ENCODE data around the gene POLQ. TPM values are rescaled to one million over a fixed set of nuclear protein-coding genes. Genes with fewer than 3 reads are reported as not detected.

POLQ gene
- total and polyA plus RNA-seq, 9 of the 15 experiments (the other 6 are each of a cell fraction or from before 2014, with no cell fraction given): 1.5 to 19.0 (median 8.8) TPM

DNA sequence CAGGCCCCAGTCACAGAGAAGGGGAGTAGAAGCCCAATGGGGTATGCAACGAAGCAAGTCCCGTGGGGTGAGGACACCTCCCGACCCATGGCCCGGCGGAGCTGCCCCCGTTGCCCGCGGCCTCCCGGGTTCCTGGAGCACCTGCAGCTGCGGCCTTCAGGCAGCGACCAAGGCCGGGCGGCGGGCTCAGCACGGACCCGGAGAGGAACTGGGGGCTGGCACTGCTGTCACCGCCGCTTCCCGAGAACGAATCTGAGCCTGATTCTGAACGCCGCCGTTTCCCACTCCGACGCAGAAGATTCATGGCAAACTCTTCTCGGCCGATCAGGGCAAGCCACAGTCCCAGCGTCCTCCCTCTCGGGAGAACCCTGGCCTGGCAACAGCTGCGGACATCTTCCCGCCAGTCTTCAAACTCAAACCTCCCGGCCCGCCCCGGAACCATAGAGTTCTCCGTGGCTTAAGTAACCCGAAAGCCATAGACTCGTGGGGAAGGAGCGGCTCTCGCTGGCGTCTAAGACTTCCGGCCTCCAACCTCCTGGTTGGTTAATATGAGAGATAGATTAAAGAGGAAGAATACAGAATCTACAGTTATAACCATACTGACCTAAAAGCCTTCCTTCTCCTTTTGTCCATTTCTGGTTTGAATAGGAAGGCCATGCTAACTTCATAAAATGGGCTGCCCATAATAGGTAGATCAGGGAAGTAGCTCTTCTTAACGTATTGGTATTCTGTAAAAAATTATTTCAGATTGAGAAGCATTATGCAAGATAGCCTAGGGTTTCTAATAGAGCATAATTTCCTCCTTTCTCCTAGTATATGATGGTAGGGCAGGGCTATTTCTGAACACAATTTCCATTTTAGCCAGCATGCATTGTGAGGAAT lies at the start of gene POLQ (continued):
- TF ChIP-seq ZNF143 (CRISPR knock-in tag; IDR thresholded peaks at IDR 0.05) (no peak), ATF7 (IDR thresholded peaks at IDR 0.05) (peak; percentile 34; the same call in 1 of the 2 replicates), CREB5 (CRISPR knock-in tag; IDR thresholded peaks at IDR 0.05) (no peak), ZNF311 (CRISPR knock-in tag; IDR thresholded peaks at IDR 0.05) (no peak), TAF7 (tag; IDR thresholded peaks at IDR 0.05) (0 out of 2 replicates have a peak, but pooled peaks have one; percentile 6), ETV1 (tag; conservative IDR thresholded peaks at IDR 0.05; ENCODE audit: low read depth) (peak; percentile 71), L3MBTL2 (IDR thresholded peaks at IDR 0.05) (peak; percentile 36; the same call in 1 of the 2 replicates), HMG20B (CRISPR knock-in tag; IDR thresholded peaks at IDR 0.05) (no peak), POLR2A (conservative IDR thresholded peaks at IDR 0.05) (peak; percentile 82), EHMT2 (IDR thresholded peaks at IDR 0.05) (peak; percentile 22; the same call in 1 of the 2 replicates), PRPF4 (IDR thresholded peaks at IDR 0.05; ENCODE audit: insufficient read depth, low read depth, low read length, poor library complexity, severe bottlenecking) (no peak), E2F8 (IDR thresholded peaks at IDR 0.05; ENCODE audit: low read depth, partially characterized antibody) (peak; percentile 91)
- TF ChIP-seq, protein P1, sequence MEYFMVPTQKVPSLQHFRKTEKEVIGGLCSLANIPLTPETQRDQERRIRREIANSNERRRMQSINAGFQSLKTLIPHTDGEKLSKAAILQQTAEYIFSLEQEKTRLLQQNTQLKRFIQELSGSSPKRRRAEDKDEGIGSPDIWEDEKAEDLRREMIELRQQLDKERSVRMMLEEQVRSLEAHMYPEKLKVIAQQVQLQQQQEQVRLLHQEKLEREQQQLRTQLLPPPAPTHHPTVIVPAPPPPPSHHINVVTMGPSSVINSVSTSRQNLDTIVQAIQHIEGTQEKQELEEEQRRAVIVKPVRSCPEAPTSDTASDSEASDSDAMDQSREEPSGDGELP (CRISPR knock-in tag; IDR thresholded peaks at IDR 0.05; ENCODE audit: borderline replicate concordance): peak; percentile 95
- TF ChIP-seq, protein P2, sequence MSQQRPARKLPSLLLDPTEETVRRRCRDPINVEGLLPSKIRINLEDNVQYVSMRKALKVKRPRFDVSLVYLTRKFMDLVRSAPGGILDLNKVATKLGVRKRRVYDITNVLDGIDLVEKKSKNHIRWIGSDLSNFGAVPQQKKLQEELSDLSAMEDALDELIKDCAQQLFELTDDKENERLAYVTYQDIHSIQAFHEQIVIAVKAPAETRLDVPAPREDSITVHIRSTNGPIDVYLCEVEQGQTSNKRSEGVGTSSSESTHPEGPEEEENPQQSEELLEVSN (IDR thresholded peaks at IDR 0.05; ENCODE audit: borderline replicate concordance in 1 of 2, extremely low read depth in 1 of 2, insufficient read depth in 1 of 2, insufficient read length in 1 of 2, low read depth in 1 of 2, low read length in 1 of 2, poor library complexity in 1 of 2, severe bottlenecking in 1 of 2): peak in 1 of 2 experiments; percentile 21
- TF ChIP-seq, protein P3, sequence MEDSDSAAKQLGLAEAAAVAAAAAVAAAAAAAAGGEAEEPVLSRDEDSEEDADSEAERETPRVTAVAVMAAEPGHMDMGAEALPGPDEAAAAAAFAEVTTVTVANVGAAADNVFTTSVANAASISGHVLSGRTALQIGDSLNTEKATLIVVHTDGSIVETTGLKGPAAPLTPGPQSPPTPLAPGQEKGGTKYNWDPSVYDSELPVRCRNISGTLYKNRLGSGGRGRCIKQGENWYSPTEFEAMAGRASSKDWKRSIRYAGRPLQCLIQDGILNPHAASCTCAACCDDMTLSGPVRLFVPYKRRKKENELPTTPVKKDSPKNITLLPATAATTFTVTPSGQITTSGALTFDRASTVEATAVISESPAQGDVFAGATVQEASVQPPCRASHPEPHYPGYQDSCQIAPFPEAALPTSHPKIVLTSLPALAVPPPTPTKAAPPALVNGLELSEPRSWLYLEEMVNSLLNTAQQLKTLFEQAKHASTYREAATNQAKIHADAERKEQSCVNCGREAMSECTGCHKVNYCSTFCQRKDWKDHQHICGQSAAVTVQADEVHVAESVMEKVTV (CRISPR knock-in tag; IDR thresholded peaks at IDR 0.05): no peak
- TF ChIP-seq, protein P4, sequence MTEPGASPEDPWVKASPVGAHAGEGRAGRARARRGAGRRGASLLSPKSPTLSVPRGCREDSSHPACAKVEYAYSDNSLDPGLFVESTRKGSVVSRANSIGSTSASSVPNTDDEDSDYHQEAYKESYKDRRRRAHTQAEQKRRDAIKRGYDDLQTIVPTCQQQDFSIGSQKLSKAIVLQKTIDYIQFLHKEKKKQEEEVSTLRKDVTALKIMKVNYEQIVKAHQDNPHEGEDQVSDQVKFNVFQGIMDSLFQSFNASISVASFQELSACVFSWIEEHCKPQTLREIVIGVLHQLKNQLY (CRISPR knock-in tag; conservative IDR thresholded peaks at IDR 0.05): no peak
